ENCODE results near the gene S100A16. TPM values are rescaled to one million over a fixed set of nuclear protein-coding genes. Genes with fewer than 3 reads are reported as not detected.
"Not testable (repeated sequence)": the region's sequence is repeated elsewhere in the genome, so short reads cannot be mapped to it uniquely, and the experiment has no call there.

The S100A16 gene
- total RNA-seq, 2 donors from 2014 or later, result 62.7 to 85.1 TPM

DNA sequence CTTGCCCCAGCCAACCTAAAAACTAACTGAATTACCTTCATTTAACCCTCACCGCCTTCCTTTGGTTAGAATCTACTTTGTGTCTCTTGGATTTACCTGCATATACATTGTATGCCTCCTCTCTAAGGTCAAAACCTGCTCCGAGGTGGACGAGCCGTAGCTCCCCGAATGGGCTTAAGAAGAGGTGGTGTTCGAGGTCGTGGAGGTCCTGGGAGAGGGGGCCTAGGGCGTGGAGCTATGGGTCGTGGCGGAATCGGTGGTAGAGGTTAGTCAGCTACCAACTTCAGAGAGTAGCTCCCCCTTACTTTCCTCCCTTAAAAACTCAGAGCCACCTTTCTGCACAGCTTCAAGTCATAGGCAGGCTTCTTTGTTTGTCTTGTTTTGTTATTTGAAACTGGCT is 30.2 kb upstream of the S100A16 start:
- peak overlapping the region; percentile 44 to 71 for H3K27ac ChIP-seq
- no peaks in the 10 kb centered on the region for H3K9me3 ChIP-seq
- H3K36me3 ChIP-seq, result peaks cover 84% of the 10 kb centered on the region
- no peak for DNase-seq (ENCODE audit: low spot score)
- H3K27me3 ChIP-seq, result no peaks in the 10 kb centered on the region
- no peak overlapping the region for H3K4me3 ChIP-seq
- TF ChIP-seq, protein P1, sequence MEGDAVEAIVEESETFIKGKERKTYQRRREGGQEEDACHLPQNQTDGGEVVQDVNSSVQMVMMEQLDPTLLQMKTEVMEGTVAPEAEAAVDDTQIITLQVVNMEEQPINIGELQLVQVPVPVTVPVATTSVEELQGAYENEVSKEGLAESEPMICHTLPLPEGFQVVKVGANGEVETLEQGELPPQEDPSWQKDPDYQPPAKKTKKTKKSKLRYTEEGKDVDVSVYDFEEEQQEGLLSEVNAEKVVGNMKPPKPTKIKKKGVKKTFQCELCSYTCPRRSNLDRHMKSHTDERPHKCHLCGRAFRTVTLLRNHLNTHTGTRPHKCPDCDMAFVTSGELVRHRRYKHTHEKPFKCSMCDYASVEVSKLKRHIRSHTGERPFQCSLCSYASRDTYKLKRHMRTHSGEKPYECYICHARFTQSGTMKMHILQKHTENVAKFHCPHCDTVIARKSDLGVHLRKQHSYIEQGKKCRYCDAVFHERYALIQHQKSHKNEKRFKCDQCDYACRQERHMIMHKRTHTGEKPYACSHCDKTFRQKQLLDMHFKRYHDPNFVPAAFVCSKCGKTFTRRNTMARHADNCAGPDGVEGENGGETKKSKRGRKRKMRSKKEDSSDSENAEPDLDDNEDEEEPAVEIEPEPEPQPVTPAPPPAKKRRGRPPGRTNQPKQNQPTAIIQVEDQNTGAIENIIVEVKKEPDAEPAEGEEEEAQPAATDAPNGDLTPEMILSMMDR (IDR thresholded peaks at IDR 0.05), result no peak
- peaks cover 0 to 55% of the 10 kb centered on the region in 2 donors for H3K4me1 ChIP-seq

DNA sequence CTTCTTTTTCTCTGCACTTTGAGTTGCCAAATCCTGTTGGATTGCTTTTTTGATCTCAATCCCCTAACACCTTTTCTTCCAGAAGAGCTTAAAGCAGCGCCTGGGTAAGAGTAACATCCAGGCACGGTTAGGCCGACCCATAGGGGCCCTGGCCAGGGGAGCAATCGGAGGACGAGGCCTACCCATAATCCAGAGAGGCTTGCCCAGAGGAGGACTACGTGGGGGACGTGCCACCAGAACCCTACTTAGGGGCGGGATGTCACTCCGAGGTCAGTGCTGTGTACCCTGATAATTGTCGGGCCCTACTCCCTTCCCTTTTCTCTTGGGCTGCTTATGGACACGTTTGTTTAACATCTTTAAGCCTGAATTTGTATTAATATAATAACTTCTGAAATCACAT is 29.2 kb upstream of the S100A16 start:
- peaks cover 92% of the 10 kb centered on the region for H3K36me3 ChIP-seq
- H3K27ac ChIP-seq, result peak overlapping the region; percentile 44 to 100
- DNase-seq (ENCODE audit: low spot score), result no peak
- no peaks in the 10 kb centered on the region for H3K9me3 ChIP-seq
- no peaks in the 10 kb centered on the region for H3K27me3 ChIP-seq
- TF ChIP-seq, protein P1 (IDR thresholded peaks at IDR 0.05), result no peak
- H3K4me3 ChIP-seq, result no peak overlapping the region
- H3K4me1 ChIP-seq, result peaks cover 0 to 63% of the 10 kb centered on the region in 2 donors

DNA sequence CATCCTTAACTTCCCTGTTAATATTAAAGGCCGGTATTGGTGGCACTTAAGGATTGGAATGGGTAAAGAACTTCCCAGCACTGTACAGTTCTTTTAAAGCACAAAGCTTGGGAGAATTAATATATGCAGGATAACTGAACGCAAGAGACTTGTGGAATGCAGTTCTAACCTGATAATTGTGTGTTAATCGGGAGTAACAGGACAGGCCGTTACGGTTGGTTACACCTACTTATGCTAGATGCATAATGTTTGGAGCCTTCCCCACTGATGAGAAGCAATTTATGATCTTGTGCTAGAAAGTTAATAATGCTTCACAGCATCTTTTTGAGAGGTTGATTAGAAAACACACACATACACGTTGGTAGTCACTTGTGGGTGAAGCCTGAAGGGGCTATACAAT is 27.9 kb upstream of the S100A16 start:
- TF ChIP-seq, protein P1 (IDR thresholded peaks at IDR 0.05), result no peak
- no peak for DNase-seq (ENCODE audit: low spot score)
- Histone ChIP-seq H3K9me3 (no peaks in the 10 kb centered on the region), H3K4me3 (no peak overlapping the region), H3K36me3 (peaks cover 98% of the 10 kb centered on the region), H3K4me1 (peaks cover 0 to 76% of the 10 kb centered on the region in 2 donors), H3K27me3 (no peaks in the 10 kb centered on the region), H3K27ac (peak overlapping the region in 1 of 2 donors; percentile 100)

DNA sequence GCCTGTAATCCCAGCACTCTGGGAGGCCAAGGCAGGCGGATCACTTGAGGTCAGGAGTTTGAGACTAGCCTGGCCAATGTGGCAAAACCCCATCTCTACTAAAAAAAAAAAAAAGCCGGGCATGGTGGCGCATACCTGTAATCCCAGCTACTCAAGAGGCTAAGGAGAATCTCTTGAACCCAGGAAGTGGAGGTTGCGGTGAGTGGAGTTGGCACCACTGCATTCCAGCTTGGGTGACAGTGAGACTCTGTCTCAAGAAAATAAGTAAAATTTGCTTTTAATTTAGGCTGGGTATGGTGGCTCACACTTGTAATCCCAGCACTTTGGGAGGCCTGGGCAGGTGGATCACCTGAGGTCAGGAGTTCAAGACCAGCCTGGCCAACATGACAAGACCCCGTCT is 27.3 kb upstream of the S100A16 start:
- Histone ChIP-seq H3K27ac (peak overlapping the region in 1 of 2 donors; percentile 100), H3K36me3 (peaks cover 97% of the 10 kb centered on the region), H3K4me1 (peaks cover 0 to 83% of the 10 kb centered on the region in 2 donors)
- not testable (repeated sequence) for H3K9me3 ChIP-seq; DNase-seq (ENCODE audit: low spot score); H3K4me3 ChIP-seq; H3K27me3 ChIP-seq

DNA sequence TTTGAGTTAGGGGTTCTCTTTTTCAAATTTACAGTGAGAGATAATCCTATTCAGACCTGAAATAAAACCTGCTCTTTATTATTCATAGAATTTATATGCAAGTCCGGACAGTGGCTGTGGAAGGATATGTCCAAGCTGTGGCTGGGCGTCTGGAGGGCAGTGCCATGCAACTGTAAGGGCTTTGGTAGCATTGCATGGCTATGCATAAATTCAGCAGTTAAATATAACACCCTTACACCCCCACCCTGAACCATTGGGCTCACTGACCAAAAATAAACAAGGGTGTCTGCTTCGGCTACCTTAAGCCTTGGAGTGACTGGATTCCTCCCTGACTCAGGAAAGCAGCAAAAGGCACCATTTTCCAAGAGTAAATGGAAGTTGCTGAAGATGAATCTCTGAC is 26.3 kb upstream of the S100A16 start:
- no peak for DNase-seq (ENCODE audit: low spot score)
- H3K27me3 ChIP-seq, result no peaks in the 10 kb centered on the region
- H3K4me3 ChIP-seq, result no peak overlapping the region
- H3K36me3 ChIP-seq, result peaks cover 91% of the 10 kb centered on the region
- TF ChIP-seq, protein P1 (IDR thresholded peaks at IDR 0.05), result no peak
- peaks cover 0 to 82% of the 10 kb centered on the region in 2 donors for H3K4me1 ChIP-seq
- no peaks in the 10 kb centered on the region for H3K9me3 ChIP-seq
- H3K27ac ChIP-seq, result peak overlapping the region; percentile 100

DNA sequence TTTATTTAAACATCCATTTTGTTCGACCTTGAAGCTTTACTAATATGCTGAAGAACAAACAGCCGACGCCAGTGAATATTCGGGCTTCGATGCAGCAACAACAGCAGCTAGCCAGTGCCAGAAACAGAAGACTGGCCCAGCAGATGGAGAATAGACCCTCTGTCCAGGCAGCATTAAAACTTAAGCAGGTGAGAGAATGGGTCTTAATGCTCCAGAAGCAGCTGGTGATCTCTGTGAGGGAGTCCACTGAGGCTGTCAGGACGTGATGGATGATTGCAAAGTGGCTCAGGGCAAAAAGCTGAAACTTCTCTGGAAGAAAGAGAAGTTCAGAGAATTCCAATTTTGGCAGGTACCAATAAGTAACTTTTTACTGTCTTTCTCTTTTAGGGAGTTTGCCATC is 25.3 kb upstream of the S100A16 start:
- Histone ChIP-seq H3K4me1 (peaks cover 0 to 75% of the 10 kb centered on the region in 2 donors), H3K36me3 (peaks cover 81% of the 10 kb centered on the region), H3K9me3 (no peaks in the 10 kb centered on the region), H3K27ac (peak overlapping the region; percentile 100), H3K27me3 (no peaks in the 10 kb centered on the region), H3K4me3 (no peak overlapping the region)
- no peak for DNase-seq (ENCODE audit: low spot score)
- TF ChIP-seq, protein P1 (IDR thresholded peaks at IDR 0.05), result no peak
